ENCODE data around the gene ITPKB.

Gene ITPKB

DNA sequence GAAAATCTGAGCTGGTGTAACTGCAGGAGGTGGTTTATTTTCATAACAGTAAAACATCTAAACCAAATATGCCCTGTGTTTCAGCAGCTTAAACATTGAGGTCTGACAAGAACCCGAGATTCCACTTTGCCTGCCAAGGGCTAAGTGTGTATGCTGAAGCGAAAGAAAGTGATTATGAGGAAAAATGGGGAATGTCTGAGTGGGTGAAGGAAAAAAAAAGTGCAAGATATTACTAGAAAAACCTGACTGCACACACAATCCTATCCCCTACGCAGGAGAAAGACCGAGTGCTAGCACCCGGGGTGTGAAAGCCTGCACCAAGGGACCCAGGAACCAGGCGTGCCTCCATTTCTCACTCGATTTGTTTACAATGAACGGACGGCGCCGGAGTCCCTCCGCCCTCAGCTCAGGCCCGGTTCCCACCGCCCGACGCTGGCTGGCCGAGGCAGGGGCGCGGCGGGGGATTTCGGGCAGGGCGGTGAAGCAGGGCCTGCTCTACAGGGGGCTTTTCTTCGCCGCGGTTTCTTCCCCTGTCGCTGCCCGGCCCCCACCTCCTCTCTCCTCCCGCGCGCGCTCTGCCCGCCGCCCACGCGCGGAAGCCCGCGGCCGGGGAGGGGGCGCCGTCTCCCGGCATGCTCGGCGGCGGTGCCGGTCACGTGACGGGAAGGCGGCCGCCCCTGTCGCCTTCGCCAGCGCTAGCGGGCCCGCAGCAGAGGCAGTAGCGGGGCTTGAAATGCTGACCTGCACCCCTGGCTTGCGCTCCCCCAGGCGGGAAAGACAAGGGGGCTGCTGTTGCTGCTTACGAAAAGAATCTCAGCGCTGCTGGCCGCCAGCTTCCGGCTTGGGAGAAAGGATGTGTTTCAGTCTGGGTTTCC is 35.9 kb downstream of the ITPKB start:
- peak; percentile 23 for DNase-seq

DNA sequence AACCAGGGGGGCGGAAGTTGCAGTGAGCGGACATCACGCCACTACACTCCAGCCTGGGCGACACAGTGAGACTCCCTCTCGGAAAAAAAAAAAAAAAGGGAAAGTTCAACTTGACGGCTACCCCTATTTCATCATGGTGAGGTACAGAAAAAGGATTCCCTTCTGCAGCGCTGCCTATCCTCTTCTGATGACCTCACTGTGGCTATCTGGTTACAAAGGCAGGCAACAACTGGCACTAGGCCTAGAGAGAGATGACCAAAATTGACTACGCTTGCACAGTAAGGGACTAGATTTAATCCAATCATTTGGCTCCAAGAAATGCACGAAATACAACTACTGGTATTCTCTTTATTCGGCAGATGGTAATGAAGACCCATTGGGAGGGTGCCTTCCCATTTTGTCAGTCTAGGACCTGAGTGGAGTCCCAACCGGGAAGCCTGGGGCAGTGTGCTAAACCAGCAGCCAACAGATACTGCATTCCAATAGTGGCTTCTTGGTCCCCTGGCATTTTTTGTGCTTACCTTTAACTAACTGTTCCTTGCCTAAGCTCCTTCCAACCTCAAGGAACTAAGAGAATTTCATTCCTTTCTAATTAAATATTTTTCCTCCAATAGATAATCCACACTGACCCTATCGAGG is 36.6 kb downstream of the ITPKB start:
- no peak for DNase-seq

DNA sequence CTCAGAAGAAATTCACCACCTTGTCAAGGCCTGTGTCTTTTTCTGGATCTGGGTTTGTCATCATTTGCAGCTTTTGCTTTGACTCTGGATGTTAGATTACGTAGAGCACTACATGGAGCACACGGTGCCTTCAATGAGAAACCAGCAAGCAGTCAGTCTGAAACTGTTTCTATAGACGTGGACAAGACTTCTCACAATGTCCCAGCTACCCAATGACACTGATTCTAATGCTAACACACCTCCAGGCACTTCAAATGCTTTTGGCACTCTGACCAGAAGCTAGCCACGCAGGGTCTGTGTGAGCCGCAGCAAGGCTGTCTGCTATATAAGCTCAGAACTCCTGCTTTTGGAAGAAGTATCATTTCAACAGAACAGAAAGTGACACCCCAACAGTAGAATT is 38.2 kb downstream of the ITPKB start:
- no peak for DNase-seq

DNA sequence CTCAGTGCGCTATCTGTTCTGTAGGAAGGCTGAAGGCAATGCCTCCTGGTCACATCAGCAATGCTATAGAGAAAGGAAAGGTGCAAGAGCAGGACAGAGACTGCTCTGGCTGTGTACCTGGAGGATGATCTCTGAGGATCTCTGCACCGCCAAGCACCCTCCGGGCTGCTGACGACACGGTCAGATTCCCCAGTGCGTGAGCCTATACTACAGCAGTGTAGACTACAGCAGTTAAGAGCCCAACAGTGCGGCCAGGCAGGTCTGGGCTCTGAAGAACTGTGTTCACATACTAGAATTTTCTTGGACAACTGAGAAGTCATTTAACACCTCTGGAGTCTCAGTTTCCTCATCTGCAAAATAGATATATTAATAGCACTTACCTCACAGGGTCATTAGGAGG is 39.9 kb downstream of the ITPKB start:
- no peak for DNase-seq

DNA sequence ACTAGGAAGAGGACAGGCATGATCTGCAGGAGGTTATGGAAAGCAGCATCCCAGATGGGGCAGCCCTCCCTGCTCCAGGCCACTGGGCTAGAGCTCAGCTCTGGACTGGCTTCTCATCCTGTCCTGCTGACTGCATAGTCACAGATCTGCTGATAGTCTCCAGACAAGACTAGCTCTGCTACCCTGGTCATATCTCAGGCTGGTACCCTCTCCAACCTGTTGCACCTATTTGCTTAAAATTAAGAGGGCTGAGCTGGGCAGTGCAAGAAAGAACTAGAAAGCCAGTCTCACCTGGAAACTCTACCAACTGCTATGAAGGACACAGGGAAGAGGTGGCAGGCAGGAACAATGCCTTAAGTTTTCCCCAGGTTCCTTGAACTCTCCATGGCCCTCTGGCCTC is 40.4 kb downstream of the ITPKB start:
- DNase-seq: no peak

DNA sequence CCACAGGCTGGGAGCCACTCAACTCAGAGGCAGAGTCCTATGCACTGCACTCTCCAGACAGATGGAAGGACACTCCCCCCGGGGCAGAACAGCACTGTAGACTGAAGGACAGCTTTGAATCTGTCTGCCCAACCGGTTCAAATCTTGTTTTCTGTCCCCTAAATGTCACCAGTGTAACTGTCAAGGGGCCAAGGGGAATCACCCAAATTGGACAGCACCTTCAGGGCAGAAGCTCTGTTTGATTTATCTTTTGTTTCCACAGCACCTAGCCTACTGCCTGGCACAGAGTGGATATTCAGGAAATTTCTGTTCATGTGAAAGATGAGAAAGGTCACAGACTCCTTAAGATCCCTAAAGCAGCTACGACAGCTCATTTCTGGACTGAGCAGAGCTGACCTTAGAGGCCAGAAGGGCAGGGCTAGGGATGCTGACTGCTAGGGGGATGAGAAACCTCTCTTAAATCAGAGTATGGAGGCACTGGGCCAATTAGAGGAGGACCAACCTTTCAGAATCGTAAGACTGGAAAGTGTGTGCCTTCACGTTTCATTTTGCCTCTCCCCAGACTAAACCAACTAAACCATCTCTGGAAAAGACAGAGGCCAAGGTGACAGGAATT is 41.0 kb downstream of the ITPKB start:
- no peak for DNase-seq

DNA sequence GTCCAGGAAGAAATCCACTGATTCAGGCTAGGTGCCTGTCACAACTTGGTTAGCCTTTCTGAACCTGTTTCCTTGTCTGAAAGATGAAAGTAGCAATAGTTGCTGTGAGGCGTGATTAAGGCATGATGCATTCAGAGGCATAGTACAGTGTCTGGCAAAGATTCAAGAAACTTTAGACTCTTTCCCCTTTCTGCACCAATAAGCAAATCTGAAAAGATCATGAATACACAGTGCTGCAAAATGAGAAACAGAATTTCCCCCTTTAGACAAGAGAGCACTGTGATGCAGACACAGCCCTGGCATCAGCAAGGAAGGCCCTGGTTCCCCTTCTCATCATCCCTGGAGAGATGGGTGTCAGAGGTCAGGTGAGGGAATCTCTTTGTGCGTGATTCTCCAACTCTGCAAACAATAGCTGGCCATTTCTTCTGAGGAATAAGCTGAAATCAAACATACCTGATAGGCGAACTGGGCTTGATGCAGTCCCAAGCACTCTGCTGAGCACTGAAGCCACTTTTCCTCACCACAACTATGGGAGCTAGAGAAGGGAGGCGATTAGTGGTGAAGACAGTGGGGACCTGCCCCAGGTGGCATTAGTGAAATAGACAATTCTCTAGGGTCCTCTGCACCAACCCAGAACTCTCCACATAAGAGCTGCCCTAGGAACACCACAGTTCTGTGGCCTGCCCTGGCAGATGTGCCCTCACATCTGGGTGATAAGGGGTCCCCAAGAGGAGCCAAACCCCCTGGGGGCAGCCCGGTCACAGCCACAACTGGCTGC is 41.7 kb downstream of the ITPKB start:
- peak; percentile 22 for DNase-seq

DNA sequence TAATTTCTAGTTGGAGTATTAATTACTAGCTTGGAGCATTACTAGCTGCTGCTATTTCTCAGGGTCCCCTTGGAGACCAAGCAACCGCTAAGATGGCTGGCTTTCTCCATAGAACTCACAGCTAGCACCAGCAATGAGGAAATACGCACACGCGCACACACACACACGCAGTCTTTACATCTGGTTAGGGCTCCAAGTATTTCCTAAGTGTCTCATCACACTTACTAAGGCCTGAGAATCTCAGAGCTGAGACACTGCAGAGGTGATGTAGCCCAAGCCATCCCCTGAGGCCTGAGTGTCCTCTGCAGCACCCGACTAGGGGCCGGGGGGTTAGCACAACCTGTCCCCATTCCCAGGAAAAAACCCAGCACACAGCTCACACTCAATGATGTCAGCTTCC is 42.5 kb downstream of the ITPKB start:
- no peak for DNase-seq

DNA sequence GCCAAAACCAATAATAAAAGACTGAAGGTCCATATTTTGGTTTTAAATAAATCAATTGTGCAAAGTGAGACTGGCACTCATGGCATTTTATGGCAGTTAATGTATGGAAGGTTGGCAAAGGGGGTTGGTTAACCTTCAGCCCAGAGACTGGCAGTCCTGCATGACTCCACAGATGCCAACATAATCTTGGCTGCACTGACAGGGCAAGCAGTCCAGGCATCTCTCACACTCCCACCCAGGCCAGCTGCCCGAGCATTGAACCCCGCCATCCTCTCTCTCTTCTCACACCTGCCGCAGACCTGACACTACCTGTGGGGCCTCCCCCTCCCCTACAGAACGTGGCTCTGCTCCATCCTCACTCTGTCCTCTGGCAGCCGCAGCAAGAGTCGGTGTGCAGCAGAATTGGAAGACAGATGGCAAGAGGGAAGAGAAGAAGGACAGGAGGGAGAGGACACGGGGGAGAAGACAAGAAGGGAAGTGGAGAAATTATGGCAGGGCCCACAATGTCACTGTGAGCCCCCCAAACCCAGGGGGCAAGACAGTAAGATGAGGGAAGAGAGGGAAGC is 43.7 kb downstream of the ITPKB start:
- no peak for DNase-seq

DNA sequence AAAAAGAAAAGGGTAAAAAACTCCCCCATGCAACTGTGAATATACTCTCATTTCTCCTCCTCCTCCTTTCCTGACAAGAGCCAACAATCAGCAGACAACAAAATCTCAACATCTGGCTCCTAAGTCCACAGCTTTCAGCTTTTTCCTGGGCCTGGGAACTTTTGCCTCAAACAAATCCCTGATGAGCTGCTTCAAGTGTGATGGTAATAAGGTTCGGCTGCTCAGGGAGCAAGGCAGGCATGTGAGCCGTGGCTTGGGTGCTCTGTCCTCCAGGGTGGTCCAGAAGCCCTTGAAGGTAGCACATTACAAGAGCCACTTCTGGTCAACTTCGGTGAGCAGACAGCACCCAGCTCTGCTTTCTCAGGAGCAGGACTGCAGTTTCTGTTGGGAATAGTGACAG is 46.3 kb downstream of the ITPKB start:
- no peak for DNase-seq

DNA sequence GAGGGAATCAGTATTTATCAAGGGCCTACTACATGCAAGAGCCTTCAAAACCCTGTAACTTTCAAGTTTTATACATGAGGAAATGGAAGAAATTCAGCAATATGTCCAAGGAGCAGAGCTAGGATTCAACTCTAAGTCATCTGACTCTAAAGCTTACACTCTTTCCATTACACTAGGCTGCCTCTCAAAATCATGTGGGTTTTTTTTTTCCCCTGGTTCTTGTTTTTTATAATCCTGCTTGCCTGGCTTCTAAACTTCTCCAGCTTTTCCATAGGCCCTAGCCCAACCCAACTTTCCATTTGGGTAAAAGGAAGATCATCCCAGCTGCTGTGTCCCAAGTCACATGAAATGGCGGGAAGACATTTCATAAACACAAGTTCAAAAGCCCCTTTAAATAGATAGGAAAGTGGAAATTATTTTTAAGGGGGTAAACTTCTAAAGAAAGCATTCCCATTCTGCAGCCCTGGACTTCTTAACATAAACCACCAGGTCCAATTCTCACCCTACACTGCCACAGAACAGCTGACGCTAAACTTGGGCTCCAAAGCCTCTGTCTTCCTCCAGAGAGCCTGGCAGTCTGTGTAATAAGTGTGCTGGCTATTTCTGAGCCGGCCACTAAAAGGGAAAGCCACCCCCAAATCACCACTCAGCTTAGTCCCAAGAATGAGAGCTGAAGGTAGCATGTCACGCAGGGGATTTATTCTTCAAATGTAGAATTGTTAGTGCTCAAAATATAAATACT is 46.9 kb downstream of the ITPKB start:
- no peak for DNase-seq

DNA sequence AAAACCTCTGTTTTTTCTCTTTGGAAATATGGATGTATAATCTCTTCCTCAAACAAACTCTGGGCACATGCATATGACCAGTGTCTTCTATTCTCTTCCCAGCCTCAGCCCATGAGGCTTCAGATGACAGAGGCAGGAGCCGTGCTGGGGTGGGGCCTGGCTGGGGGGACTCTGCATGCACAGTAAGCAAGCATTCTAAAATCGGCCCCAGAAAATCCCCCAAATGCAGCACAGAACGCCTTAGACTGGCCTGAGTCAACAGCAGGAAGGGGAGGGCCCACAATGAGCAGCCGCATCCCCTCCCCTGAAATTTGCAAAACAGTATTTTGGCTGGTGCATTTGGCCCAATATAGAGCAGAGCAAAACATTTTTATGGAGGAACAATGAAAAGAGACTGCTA is 47.8 kb downstream of the ITPKB start:
- DNase-seq: no peak

DNA sequence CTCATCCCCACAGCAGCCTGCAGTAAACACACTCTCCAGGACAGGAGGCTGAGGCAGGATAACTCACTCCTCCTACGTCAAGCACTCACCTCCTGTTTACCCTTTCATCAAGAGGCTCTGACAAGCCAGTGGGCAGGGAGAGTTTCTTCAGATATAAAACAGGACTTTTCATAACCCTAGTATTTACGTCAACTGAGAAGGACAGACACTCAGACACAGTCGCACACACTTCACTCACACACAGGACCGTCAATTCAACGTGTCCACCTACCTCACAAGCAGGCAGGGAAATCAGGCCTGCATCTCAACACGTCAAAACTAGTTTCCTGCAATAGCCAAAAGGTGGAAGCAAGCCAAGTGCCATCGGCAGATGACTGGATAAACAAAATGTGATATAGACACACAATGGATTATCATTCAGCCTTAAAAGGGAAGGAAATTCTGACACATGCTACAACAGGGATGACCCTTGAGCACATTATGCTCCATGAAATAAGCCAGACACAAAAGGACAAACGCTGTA is 48.6 kb downstream of the ITPKB start:
- no peak for DNase-seq

DNA sequence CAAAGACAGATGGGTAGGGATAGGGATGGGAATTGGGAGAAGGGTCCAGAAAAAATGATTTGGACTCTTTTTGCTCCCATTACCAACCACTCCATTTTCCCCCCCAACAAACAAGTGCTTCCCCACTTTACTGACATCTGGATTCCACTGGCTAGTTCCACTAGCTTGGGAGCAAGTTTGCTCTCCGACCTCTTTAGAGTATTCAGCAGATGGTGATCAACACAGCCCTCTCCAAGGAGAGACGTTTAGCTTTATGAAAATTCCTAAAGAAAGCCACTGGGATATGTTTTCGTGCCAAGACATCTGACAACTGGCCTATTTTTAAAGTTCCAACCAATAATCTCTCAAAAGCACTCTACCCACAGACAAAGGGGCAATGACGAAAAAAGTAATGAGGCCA is 50.3 kb downstream of the ITPKB start:
- no peak for DNase-seq

DNA sequence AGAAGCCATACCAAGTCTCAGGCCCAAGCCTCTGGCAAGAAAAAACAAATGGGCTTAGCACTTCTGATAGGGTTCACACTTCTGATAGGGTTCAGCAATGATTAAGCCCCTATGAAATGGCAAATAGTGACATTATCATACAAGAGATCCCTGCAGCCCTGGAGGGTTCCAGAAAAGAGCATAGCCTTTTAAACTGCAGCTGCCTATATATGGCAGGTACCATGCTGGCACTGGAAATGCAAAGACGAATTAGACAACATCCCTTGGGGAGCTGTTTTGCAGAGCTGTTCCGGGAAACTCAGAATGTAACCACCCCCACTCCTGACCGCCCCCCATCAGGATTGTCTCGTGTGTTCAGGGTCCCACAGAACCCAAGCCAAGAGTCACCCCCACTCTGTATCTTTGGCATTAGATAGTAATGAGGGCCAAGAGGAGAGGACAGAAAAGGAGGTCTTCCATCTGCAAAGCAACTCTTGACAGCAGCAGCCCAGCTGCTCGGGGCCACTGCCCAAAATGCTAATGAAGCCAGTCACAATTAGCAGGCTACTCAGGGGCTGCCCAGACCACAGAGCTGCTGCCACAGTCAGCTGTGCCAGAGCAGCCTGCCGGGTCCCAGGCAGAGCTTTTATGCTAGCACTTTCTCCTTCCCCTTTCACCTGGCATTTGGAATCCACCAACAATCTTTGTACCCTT is 50.9 kb downstream of the ITPKB start:
- DNase-seq: no peak

DNA sequence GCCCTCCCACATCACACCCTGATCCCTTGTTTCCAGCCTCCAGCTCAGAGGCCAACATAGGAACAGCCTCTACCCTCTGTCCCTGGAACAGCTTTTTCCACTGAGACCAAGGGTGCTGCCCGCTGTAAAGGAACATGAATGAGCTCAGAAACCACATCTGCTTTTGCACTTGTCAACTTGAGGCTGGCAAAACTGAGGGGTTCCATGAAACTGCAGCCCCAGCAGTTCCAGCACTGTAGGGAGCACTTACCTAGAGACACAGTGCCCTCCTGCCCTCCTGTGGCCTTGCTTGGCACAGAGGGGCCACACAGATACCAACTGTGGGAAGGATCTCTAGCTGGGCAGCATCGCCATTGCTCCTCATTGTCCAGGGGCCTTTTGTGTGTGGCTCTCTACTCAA is 51.7 kb downstream of the ITPKB start:
- DNase-seq: no peak

DNA sequence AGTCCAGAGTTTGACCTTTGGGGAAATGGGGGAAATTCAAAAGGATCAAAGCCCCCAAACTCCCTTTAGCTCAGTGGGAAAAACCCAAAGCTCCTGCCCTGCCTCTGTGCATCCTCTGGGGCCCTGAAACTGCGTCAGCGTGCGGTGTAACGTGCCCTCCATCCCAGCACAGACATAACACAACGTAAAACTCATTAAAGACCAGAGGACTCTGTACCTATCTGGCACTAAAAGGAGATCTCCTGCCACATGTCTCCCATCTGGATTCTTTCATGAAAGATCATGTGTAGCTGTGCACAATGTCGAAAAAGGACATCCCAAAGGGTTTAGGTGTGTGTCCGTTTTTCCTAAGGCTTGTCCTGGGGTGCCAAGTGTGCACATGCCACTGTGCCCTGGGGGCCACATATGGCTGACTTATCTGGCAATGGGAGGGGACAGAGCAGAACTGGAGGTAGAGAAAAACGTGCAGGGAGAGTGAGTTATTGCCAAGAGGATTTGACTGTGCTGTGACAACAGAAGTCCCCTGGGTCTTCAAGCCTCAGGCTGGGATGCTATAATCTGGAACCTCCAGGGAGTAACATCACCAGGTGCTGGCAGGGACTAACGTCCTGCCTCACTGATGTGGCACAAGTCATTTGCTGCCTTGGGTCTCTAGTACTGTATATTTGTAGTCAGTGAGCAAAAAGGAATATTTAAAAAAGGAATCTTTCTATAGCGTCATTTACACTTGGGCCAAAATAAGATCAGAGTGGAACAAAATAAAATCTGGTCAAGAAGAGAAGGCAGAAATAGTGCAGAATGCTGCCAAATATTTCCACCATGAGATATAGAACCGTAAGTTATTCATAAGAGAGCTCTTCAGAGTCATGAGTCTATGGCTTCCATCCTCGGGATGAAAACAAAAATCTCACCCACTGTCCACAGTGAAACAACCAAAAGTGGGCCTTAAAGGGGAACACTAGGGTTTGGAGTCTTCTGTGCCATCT is 52.3 kb downstream of the ITPKB start:
- DNase-seq: no peak

DNA sequence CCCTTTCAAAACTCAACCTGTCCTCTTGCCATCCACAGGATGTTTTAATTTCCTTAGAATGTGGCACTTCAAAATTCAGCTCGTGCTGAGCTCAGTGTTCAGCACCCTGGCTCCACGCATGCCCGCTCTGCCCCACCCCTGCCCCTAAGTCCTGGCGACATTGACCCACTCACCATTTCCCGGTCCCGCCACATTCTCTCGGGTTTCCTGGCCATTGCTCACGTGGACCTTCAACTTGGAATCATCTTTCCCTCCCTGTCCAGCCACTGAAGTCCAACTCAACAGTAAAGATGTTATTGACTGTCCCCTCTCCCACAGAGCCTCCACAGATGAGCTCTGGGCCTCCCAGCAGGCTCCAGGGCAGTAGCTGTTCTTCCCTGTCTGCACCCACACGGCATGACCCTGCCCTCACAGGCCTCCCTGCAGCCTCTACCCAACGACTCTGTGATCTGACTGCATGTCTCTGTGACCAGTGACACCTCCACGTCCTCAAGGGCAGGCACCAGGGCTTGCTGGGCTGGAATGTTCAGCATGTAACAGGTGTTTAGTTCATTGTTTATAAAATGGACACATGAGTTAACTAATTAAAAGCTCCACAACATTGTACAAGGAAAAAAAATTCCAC is 53.8 kb downstream of the ITPKB start:
- no peak for DNase-seq

DNA sequence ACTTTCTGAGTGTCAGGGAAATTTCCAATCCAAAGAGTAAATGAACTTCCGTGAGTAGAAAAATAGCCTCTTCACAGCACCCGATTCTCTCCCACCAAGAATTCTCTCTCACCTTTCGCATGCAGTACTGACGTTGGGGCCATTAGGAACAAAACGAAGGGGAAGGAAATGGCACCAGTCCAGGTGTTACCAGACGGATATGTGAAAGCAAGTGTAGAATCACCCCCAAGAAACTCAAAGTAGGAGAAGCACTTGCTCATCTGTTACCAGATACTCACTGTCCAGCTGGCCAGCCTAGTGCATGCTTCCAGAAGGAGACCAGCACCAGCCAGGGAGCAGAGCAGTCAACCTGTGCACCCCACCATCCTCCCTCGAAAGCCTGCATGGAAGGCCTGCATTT is 55.1 kb downstream of the ITPKB start:
- no peak for DNase-seq

All from kidney glomerular epithelial cell (primary cell).